Fibroblast of lung (primary cell): ENCODE results near the gene NACA. TPM values are rescaled to one million over a fixed set of nuclear protein-coding genes. Genes with fewer than 3 reads are reported as not detected.
A peak's percentile ranks its signal among the peaks of the same experiment; 100 is the strongest.

Experiments used
- DNase-seq, 2 donors: peaks; one replicate each; pipeline versions ENCODE4 v3.0.0 to v3.0.0-alpha.2; 2010; ENCODE audit warnings: low read depth in 2 of 2
- H2AFZ ChIP-seq: 2 replicates; pipeline ENCODE4 v1.5.1; 2012; ENCODE audit warnings: low read length, control low read depth, inconsistent platforms
- H3K27ac ChIP-seq: 2 replicates; pipeline ENCODE4 v1.5.1; 2011; ENCODE audit warnings: low read length, control low read depth; ENCODE audit not compliant: insufficient read depth
- H3K27me3 ChIP-seq: 2 replicates; pipeline ENCODE4 v1.5.1; 2011; ENCODE audit warnings: mild to moderate bottlenecking, low read length; ENCODE audit not compliant: control insufficient read depth, insufficient read depth
- H3K36me3 ChIP-seq: 2 replicates; pipeline ENCODE4 v1.5.1; 2011; ENCODE audit warnings: low read length; ENCODE audit not compliant: control insufficient read depth, insufficient read depth
- H3K4me1 ChIP-seq: 2 replicates; pipeline ENCODE4 v1.5.1; 2011; ENCODE audit warnings: low read length; ENCODE audit not compliant: control insufficient read depth, insufficient read depth; ENCODE audit errors: extremely low read depth
- H3K4me2 ChIP-seq: 2 replicates; pipeline ENCODE4 v1.5.1; 2011; ENCODE audit warnings: low read length, control low read depth; ENCODE audit not compliant: insufficient read depth; ENCODE audit errors: extremely low read depth
- H3K4me3 ChIP-seq, 4 experiments: fragments of 200-600 bp in 1 of 4; sonication (generic) in 1 of 4; replicated peaks in 1 of 4; 2 replicates each; pipeline ENCODE4 v1.5.1; 2011 to 2016; ENCODE audit warnings: low read length in 4 of 4, low read depth in 3 of 4, mild to moderate bottlenecking in 3 of 4, control low read depth in 2 of 4, inconsistent platforms in 1 of 4, mixed read lengths in 1 of 4; ENCODE audit not compliant: insufficient read depth in 1 of 4; ENCODE audit errors: control extremely low read depth in 1 of 4
- H3K79me2 ChIP-seq: 2 replicates; pipeline ENCODE4 v1.5.1; 2012; ENCODE audit warnings: mild to moderate bottlenecking, low read length, inconsistent platforms; ENCODE audit not compliant: control insufficient read depth, insufficient read depth
- H3K9ac ChIP-seq: 2 replicates; pipeline ENCODE4 v1.5.1; 2011; ENCODE audit warnings: mild to moderate bottlenecking, low read length, control low read depth; ENCODE audit not compliant: insufficient read depth
- H3K9me3 ChIP-seq: 2 replicates; pipeline ENCODE4 v1.5.1; 2012; ENCODE audit warnings: low read depth, low read length; ENCODE audit not compliant: control insufficient read depth, insufficient read depth
- H4K20me1 ChIP-seq: 2 replicates; pipeline ENCODE4 v1.5.1; 2011; ENCODE audit warnings: low read length; ENCODE audit not compliant: control insufficient read depth, insufficient read depth; ENCODE audit errors: extremely low read depth
- CTCF ChIP-seq, 2 donors: IDR thresholded peaks in 1 of 2; conservative IDR thresholded peaks in 1 of 2; 1 replicate in 1 of 2; 2 replicates in 1 of 2; pipeline ENCODE4 v1.5.1; 2011 to 2012; ENCODE audit warnings: low read length in 2 of 2, control low read depth in 1 of 2, inconsistent platforms in 1 of 2, low read depth in 1 of 2, mild to moderate bottlenecking in 1 of 2
- EZH2 ChIP-seq: IDR thresholded peaks from 2 replicates; pipeline ENCODE4 v1.5.1; 2012; ENCODE audit warnings: low read length, control low read depth, mild to moderate bottlenecking; ENCODE audit errors: missing control alignments
- polyA plus RNA-seq, 2 donors: library from polyadenylated mRNA; depleted of rRNA in 1 of 2; stranded (reverse) in 1 of 2; unstranded in 1 of 2; fragments of >200 nt; gene quantifications; 2 replicates each; pipeline ENCODE4 v1.2.1, GENCODE V29; 2011 to 2012; ENCODE audit warnings: missing spikeins in 1 of 2
- total RNA-seq: library from RNA; depleted of rRNA; stranded (reverse); fragments of >200 nt; gene quantifications from 2 replicates; pipeline ENCODE4 v1.2.1, GENCODE V29; 2014

The NACA gene
- total and polyA plus RNA-seq, 2 donors (not counting 1 experiment from before 2014, with no cell fraction given): 971 to 1,188 TPM

GRCh38 chr12:56699020-56699661 lies 26.0 kb downstream of the NACA start:
- Histone ChIP-seq H3K79me2 (no peaks in the 10 kb centered on the region), H2AFZ (no peak overlapping the region), H3K9me3 (no peaks in the 10 kb centered on the region), H3K27me3 (no peaks in the 10 kb centered on the region), H3K4me1 (no peaks in the 10 kb centered on the region), H3K27ac (no peak overlapping the region), H3K4me2 (no peak overlapping the region), H3K4me3 (no peak overlapping the region), H4K20me1 (no peaks in the 10 kb centered on the region), H3K36me3 (no peaks in the 10 kb centered on the region), H3K9ac (no peak overlapping the region)
- no peak for TF ChIP-seq EZH2
- no peak for DNase-seq

GRCh38 chr12:56695327-56696101 lies 29.6 kb downstream of the NACA start:
- Histone ChIP-seq H3K9me3 (no peaks in the 10 kb centered on the region), H3K36me3 (no peaks in the 10 kb centered on the region), H3K9ac (no peak overlapping the region), H3K27ac (no peak overlapping the region), H3K79me2 (no peaks in the 10 kb centered on the region), H3K4me3 (no peak overlapping the region), H3K4me2 (no peak overlapping the region), H3K4me1 (no peaks in the 10 kb centered on the region), H4K20me1 (no peaks in the 10 kb centered on the region), H3K27me3 (no peaks in the 10 kb centered on the region), H2AFZ (no peak overlapping the region)
- TF ChIP-seq EZH2 (no peak), CTCF (conservative IDR thresholded peaks at IDR 0.05 in 1 of 2, IDR thresholded peaks at IDR 0.05 in 1 of 2; ENCODE audit: low read depth in 1 of 2, low read length in 2 of 2) (no peak)
- peak in 1 of 2 donors; percentile 33 for DNase-seq

GRCh38 chr12:56694161-56694560 lies 30.9 kb downstream of the NACA start:
- Histone ChIP-seq H3K27ac (no peak overlapping the region), H3K27me3 (no peaks in the 10 kb centered on the region), H3K79me2 (no peaks in the 10 kb centered on the region), H3K4me2 (no peak overlapping the region), H2AFZ (no peak overlapping the region), H3K4me1 (no peaks in the 10 kb centered on the region), H3K36me3 (no peaks in the 10 kb centered on the region), H4K20me1 (no peaks in the 10 kb centered on the region), H3K4me3 (no peak overlapping the region), H3K9ac (no peak overlapping the region), H3K9me3 (no peaks in the 10 kb centered on the region)
- no peak for DNase-seq
- TF ChIP-seq CTCF (conservative IDR thresholded peaks at IDR 0.05 in 1 of 2, IDR thresholded peaks at IDR 0.05 in 1 of 2; ENCODE audit: low read depth in 1 of 2, low read length in 2 of 2) (no peak), EZH2 (no peak)
